SK-N-SH (cell line): ENCODE data around the gene DOK1. TPM values are rescaled to one million over a fixed set of nuclear protein-coding genes. Genes with fewer than 3 reads are reported as not detected.
A peak's percentile ranks its signal among the peaks of the same experiment; 100 is the strongest.

ENCODE experiments used
- CTCF ChIA-PET: fragments of 300-600, 350-600 bp; formaldehyde crosslinking; extraction: SDS; loops from one replicate; lab custom pipeline; 2021; lab: Yijun Ruan, JAX
- POLR2A ChIA-PET: fragments of 350-600 bp; sonication (Branson Sonifier 250); formaldehyde crosslinking; extraction: SDS; loops from one replicate; lab custom pipeline; 2020; ENCODE audit warnings: antibody characterized with exemption, inconsistent platforms; lab: Yijun Ruan, JAX
- DNase-seq: peaks from one replicate; pipeline ENCODE4 v3.0.0; 2012
- H2AFZ ChIP-seq: fragments of 200-600 bp; sonication (generic); 2 replicates; pipeline ENCODE4 v1.8.1; 2016; ENCODE audit warnings: antibody characterized with exemption, mild to moderate bottlenecking, low read depth
- H3F3A ChIP-seq: fragments of 200-600 bp; sonication (generic); replicated peaks from 2 replicates; pipeline ENCODE3; 2016; ENCODE audit warnings: antibody characterized with exemption, mild to moderate bottlenecking; ENCODE audit not compliant: insufficient read depth
- H3K27ac ChIP-seq, 2 experiments: fragments of 200-500 bp in 1 of 2; fragments of 200-600 bp in 1 of 2; sonication (Bioruptor generic) in 1 of 2; sonication (generic), shearing (Covaris generic) in 1 of 2; 2 replicates each; pipeline versions ENCODE4 v1.5.1 to v1.6.1; 2014 to 2016; ENCODE audit warnings: low read depth in 2 of 2, inconsistent platforms in 1 of 2, low read length in 1 of 2, mild to moderate bottlenecking in 1 of 2, mixed read lengths in 1 of 2
- H3K27me3 ChIP-seq: fragments of 200-600 bp; sonication (generic), shearing (Covaris generic); 2 replicates; pipeline ENCODE4 v1.6.1; 2016; ENCODE audit warnings: mixed run types; ENCODE audit not compliant: insufficient read depth
- H3K36me3 ChIP-seq, 2 experiments: fragments of 200-500 bp in 1 of 2; fragments of 200-600 bp in 1 of 2; sonication (Bioruptor generic) in 1 of 2; sonication (generic) in 1 of 2; replicated peaks in 1 of 2; 2 replicates each; pipeline versions ENCODE3 to v1.5.1; 2014 to 2016; ENCODE audit warnings: low read length in 1 of 2, mild to moderate bottlenecking in 1 of 2; ENCODE audit not compliant: insufficient read depth in 2 of 2, control insufficient read depth in 1 of 2
- H3K4me1 ChIP-seq, 2 experiments: fragments of 200-500 bp in 1 of 2; fragments of 200-600 bp in 1 of 2; sonication (Bioruptor generic) in 1 of 2; sonication (generic), shearing (Covaris generic) in 1 of 2; 2 replicates each; pipeline versions ENCODE4 v1.5.1 to v1.6.1; 2014 to 2016; ENCODE audit warnings: low read depth in 1 of 2, low read length in 1 of 2, mixed run types in 1 of 2; ENCODE audit not compliant: insufficient read depth in 2 of 2, control insufficient read depth in 1 of 2
- H3K4me2 ChIP-seq: fragments of 200-600 bp; sonication (generic), shearing (Covaris generic); 2 replicates; pipeline ENCODE4 v1.6.1; 2017; ENCODE audit warnings: mixed run types
- H3K4me3 ChIP-seq, 2 experiments: fragments of 200-500 bp in 1 of 2; fragments of 200-600 bp in 1 of 2; sonication (Bioruptor generic) in 1 of 2; sonication (generic), shearing (Covaris generic) in 1 of 2; 2 replicates each; pipeline versions ENCODE4 v1.5.1 to v1.8.1; 2014 to 2016; ENCODE audit warnings: low read depth in 2 of 2, inconsistent platforms in 1 of 2, low read length in 1 of 2, mild to moderate bottlenecking in 1 of 2, mixed read lengths in 1 of 2, moderate library complexity in 1 of 2
- H3K79me2 ChIP-seq: fragments of 200-600 bp; sonication (generic); 2 replicates; pipeline ENCODE4 v1.8.1; 2017; ENCODE audit warnings: mild to moderate bottlenecking; ENCODE audit not compliant: insufficient read depth
- H3K9ac ChIP-seq: fragments of 200-600 bp; sonication (generic); 2 replicates; pipeline ENCODE4 v1.6.1; 2017; ENCODE audit warnings: mixed run types
- H3K9me2 ChIP-seq: fragments of 200-600 bp; sonication (generic); 2 replicates; pipeline ENCODE4 v1.6.1; 2017; ENCODE audit warnings: mixed run types
- H3K9me3 ChIP-seq: fragments of 200-600 bp; sonication (generic); 2 replicates; pipeline ENCODE4 v1.6.1; 2017; ENCODE audit warnings: mixed run types, mild to moderate bottlenecking, moderate library complexity
- H4K20me1 ChIP-seq: fragments of 200-600 bp; sonication (generic); 2 replicates; pipeline ENCODE4 v1.6.1; 2017; ENCODE audit warnings: mild to moderate bottlenecking, mixed run types; ENCODE audit not compliant: insufficient read depth
- CHD2 ChIP-seq: fragments of 150-350 bp; IDR thresholded peaks from 2 replicates; pipeline ENCODE4 v1.6.1; 2018; ENCODE audit warnings: low read length; ENCODE audit not compliant: partially characterized antibody
- FOSL2 ChIP-seq: IDR thresholded peaks from 2 replicates; pipeline ENCODE4 v1.4.0; 2012; ENCODE audit warnings: low read depth, mild to moderate bottlenecking, moderate library complexity, borderline replicate concordance
- FOXM1 ChIP-seq: IDR thresholded peaks from 2 replicates; pipeline ENCODE4 v1.4.0; 2012; ENCODE audit warnings: low read depth, mild to moderate bottlenecking
- GATA2 ChIP-seq: sonication (generic); formaldehyde crosslinking; IDR thresholded peaks from 2 replicates; pipeline ENCODE4 v1.5.0; 2020; ENCODE audit warnings: mild to moderate bottlenecking, missing genetic modification reagents
- MXI1 ChIP-seq: IDR thresholded peaks from 2 replicates; pipeline ENCODE4 v1.6.1; 2012; ENCODE audit warnings: mild to moderate bottlenecking, low read depth, low read length, improper control_type of control experiment
- NFIC ChIP-seq: IDR thresholded peaks from 2 replicates; pipeline ENCODE4 v1.4.0; 2012; ENCODE audit warnings: borderline replicate concordance
- NRF1 ChIP-seq: IDR thresholded peaks from 2 replicates; pipeline ENCODE4 v1.6.1; 2012; ENCODE audit warnings: low read depth, mild to moderate bottlenecking, low read length
- POLR2AphosphoS5 ChIP-seq: IDR thresholded peaks from 2 replicates; pipeline ENCODE4 v1.6.1; 2012; ENCODE audit warnings: low read depth, low read length
- RAD21 ChIP-seq: IDR thresholded peaks from 2 replicates; pipeline ENCODE4 v1.6.1; 2012; ENCODE audit warnings: mild to moderate bottlenecking, low read length
- SIN3A ChIP-seq: IDR thresholded peaks from 2 replicates; pipeline ENCODE4 v1.6.1; 2012; ENCODE audit warnings: low read depth, mild to moderate bottlenecking, low read length, moderate library complexity, borderline replicate concordance
- SMC3 ChIP-seq: IDR thresholded peaks from 2 replicates; pipeline ENCODE4 v1.6.1; 2012; ENCODE audit warnings: low read depth, low read length, improper control_type of control experiment
- TAF1 ChIP-seq: IDR thresholded peaks from 2 replicates; pipeline ENCODE4 v1.6.1; 2012; ENCODE audit warnings: low read depth, mild to moderate bottlenecking, low read length, moderate library complexity, borderline replicate concordance
- TEAD4 ChIP-seq: IDR thresholded peaks from 2 replicates; pipeline ENCODE4 v1.4.0; 2012; ENCODE audit warnings: mild to moderate bottlenecking, borderline replicate concordance; ENCODE audit not compliant: insufficient read depth
- YY1 ChIP-seq: IDR thresholded peaks from 2 replicates; pipeline ENCODE4 v1.4.0; 2012; ENCODE audit warnings: low read depth, mild to moderate bottlenecking
- WGBS: methylation state at CpG from one replicate; pipeline ENCODE4 v1.1.6; 2017; ENCODE audit warnings: low lambda C conversion rate; 5-methylcytosine and 5-hydroxymethylcytosine counted together
- polyA plus RNA-seq, 3 experiments: library from polyadenylated mRNA; depleted of rRNA; stranded (reverse); fragments of >200 nt; gene quantifications; 2 replicates each; pipeline ENCODE4 v1.2.3, GENCODE V29; 2012
- TF ChIP-seq, protein P1 (sequence below): IDR thresholded peaks from 2 replicates; pipeline ENCODE4 v1.6.1; 2012; ENCODE audit warnings: mild to moderate bottlenecking, low read depth, low read length, moderate library complexity
- TF ChIP-seq, protein P2 (sequence below): fragments of 150-350 bp; IDR thresholded peaks from 2 replicates; pipeline ENCODE4 v1.6.1; 2017; ENCODE audit warnings: antibody characterized with exemption, low read length, low read depth, borderline replicate concordance
- TF ChIP-seq, protein P3 (sequence below): fragments of 200-600 bp; sonication (generic); IDR thresholded peaks from 2 replicates; pipeline ENCODE4 v1.6.1; 2017; ENCODE audit warnings: antibody characterized with exemption, mild to moderate bottlenecking, moderate library complexity
- TF ChIP-seq, protein P4 (sequence below): fragments of 150-350 bp; IDR thresholded peaks from 2 replicates; pipeline ENCODE4 v1.6.1; 2016; ENCODE audit warnings: mild to moderate bottlenecking, low read depth, low read length

Gene DOK1
- polyA plus RNA-seq, 1 of the 3 experiments (the other 2 are of a cell fraction) = 25.3 TPM

DNA sequence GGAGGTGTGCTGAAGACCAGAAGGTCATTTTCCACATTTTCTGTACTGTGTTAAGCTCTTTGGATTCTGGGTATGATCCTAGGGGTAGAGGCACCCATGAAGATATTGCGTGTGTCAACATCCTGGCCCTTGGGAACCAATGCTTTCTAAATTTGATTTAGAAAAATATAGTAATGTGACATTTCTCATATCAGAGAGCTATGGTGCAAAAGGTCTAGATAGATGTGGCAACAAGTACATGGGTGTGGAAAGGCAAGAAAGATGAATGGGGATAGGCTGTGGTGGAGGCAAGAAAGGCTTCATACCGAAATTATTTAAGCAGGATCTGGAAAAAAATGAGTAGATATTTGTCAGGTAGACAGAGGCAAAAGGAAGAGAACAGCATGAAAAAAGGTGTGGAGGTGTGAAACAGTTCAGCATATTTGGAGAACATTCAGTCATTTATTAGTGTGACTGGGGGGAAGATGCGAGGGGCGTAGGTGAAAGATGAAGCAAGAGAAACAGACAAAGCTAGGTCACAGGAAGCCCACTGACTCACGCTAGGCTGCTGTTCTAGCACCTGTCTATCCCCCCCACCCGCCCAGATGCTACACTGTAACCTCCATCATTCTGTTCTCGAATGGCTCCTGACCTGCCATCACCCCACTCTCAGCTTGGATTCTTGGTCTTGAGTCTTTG is 11.7 kb downstream of the DOK1 start:
- DNase-seq = no peak
- H3K9me3 ChIP-seq = no peaks in the 10 kb centered on the region
- ChIA-PET CTCF (interaction anchor here (1.0 to 3.6 kb wide), 6 partner anchors 9 to 388 kb away, joined by 3 to 24 read pairs (median 5); partner anchors contain the start of gene MOB1A), POLR2A (no interaction called here)
- 68% methylated on average over 7 of the region's 7 CpGs for WGBS
- H3K9ac ChIP-seq = no peak overlapping the region
- H4K20me1 ChIP-seq = no peaks in the 10 kb centered on the region
- H3K79me2 ChIP-seq = no peaks in the 10 kb centered on the region
- no peak overlapping the region for H3K4me3 ChIP-seq
- no peaks in the 10 kb centered on the region for H3K36me3 ChIP-seq
- H2AFZ ChIP-seq = no peak overlapping the region
- peak overlapping the region; percentile 72 to 93; a peak in 3 of 4 replicates for H3K27ac ChIP-seq
- TF ChIP-seq, protein P1, sequence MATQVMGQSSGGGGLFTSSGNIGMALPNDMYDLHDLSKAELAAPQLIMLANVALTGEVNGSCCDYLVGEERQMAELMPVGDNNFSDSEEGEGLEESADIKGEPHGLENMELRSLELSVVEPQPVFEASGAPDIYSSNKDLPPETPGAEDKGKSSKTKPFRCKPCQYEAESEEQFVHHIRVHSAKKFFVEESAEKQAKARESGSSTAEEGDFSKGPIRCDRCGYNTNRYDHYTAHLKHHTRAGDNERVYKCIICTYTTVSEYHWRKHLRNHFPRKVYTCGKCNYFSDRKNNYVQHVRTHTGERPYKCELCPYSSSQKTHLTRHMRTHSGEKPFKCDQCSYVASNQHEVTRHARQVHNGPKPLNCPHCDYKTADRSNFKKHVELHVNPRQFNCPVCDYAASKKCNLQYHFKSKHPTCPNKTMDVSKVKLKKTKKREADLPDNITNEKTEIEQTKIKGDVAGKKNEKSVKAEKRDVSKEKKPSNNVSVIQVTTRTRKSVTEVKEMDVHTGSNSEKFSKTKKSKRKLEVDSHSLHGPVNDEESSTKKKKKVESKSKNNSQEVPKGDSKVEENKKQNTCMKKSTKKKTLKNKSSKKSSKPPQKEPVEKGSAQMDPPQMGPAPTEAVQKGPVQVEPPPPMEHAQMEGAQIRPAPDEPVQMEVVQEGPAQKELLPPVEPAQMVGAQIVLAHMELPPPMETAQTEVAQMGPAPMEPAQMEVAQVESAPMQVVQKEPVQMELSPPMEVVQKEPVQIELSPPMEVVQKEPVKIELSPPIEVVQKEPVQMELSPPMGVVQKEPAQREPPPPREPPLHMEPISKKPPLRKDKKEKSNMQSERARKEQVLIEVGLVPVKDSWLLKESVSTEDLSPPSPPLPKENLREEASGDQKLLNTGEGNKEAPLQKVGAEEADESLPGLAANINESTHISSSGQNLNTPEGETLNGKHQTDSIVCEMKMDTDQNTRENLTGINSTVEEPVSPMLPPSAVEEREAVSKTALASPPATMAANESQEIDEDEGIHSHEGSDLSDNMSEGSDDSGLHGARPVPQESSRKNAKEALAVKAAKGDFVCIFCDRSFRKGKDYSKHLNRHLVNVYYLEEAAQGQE = no peak
- TF ChIP-seq NFIC (no peak), TEAD4 (no peak), NRF1 (no peak), YY1 (no peak), GATA2 (CRISPR knock-in tag) (no peak), SMC3 (no peak), FOSL2 (no peak), TAF1 (no peak), SIN3A (no peak), CHD2 (no peak), FOXM1 (no peak), RAD21 (no peak), POLR2AphosphoS5 (no peak), MXI1 (no peak)
- TF ChIP-seq, protein P2, sequence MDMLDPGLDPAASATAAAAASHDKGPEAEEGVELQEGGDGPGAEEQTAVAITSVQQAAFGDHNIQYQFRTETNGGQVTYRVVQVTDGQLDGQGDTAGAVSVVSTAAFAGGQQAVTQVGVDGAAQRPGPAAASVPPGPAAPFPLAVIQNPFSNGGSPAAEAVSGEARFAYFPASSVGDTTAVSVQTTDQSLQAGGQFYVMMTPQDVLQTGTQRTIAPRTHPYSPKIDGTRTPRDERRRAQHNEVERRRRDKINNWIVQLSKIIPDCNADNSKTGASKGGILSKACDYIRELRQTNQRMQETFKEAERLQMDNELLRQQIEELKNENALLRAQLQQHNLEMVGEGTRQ = no peak
- TF ChIP-seq, protein P3, sequence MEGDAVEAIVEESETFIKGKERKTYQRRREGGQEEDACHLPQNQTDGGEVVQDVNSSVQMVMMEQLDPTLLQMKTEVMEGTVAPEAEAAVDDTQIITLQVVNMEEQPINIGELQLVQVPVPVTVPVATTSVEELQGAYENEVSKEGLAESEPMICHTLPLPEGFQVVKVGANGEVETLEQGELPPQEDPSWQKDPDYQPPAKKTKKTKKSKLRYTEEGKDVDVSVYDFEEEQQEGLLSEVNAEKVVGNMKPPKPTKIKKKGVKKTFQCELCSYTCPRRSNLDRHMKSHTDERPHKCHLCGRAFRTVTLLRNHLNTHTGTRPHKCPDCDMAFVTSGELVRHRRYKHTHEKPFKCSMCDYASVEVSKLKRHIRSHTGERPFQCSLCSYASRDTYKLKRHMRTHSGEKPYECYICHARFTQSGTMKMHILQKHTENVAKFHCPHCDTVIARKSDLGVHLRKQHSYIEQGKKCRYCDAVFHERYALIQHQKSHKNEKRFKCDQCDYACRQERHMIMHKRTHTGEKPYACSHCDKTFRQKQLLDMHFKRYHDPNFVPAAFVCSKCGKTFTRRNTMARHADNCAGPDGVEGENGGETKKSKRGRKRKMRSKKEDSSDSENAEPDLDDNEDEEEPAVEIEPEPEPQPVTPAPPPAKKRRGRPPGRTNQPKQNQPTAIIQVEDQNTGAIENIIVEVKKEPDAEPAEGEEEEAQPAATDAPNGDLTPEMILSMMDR = no peak
- TF ChIP-seq, protein P4, sequence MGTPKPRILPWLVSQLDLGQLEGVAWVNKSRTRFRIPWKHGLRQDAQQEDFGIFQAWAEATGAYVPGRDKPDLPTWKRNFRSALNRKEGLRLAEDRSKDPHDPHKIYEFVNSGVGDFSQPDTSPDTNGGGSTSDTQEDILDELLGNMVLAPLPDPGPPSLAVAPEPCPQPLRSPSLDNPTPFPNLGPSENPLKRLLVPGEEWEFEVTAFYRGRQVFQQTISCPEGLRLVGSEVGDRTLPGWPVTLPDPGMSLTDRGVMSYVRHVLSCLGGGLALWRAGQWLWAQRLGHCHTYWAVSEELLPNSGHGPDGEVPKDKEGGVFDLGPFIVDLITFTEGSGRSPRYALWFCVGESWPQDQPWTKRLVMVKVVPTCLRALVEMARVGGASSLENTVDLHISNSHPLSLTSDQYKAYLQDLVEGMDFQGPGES = no peak
- TF ChIP-seq, all 33 proteins: peak for 0
- Histone ChIP-seq H3F3A (peaks cover 39% of the 10 kb centered on the region), H3K4me1 (peaks cover 3 to 27% of the 10 kb centered on the region in 2 experiments; a peak in 2 of 4 replicates), H3K4me2 (peak overlapping the region; percentile 11; the same call in 1 of the 2 replicates), H3K9me2 (no peaks in the 10 kb centered on the region), H3K27me3 (no peaks in the 10 kb centered on the region)
